ENCODE measurements around the gene TAB3.

The TAB3 gene, protein sequence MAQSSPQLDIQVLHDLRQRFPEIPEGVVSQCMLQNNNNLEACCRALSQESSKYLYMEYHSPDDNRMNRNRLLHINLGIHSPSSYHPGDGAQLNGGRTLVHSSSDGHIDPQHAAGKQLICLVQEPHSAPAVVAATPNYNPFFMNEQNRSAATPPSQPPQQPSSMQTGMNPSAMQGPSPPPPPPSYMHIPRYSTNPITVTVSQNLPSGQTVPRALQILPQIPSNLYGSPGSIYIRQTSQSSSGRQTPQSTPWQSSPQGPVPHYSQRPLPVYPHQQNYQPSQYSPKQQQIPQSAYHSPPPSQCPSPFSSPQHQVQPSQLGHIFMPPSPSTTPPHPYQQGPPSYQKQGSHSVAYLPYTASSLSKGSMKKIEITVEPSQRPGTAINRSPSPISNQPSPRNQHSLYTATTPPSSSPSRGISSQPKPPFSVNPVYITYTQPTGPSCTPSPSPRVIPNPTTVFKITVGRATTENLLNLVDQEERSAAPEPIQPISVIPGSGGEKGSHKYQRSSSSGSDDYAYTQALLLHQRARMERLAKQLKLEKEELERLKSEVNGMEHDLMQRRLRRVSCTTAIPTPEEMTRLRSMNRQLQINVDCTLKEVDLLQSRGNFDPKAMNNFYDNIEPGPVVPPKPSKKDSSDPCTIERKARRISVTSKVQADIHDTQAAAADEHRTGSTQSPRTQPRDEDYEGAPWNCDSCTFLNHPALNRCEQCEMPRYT

DNA sequence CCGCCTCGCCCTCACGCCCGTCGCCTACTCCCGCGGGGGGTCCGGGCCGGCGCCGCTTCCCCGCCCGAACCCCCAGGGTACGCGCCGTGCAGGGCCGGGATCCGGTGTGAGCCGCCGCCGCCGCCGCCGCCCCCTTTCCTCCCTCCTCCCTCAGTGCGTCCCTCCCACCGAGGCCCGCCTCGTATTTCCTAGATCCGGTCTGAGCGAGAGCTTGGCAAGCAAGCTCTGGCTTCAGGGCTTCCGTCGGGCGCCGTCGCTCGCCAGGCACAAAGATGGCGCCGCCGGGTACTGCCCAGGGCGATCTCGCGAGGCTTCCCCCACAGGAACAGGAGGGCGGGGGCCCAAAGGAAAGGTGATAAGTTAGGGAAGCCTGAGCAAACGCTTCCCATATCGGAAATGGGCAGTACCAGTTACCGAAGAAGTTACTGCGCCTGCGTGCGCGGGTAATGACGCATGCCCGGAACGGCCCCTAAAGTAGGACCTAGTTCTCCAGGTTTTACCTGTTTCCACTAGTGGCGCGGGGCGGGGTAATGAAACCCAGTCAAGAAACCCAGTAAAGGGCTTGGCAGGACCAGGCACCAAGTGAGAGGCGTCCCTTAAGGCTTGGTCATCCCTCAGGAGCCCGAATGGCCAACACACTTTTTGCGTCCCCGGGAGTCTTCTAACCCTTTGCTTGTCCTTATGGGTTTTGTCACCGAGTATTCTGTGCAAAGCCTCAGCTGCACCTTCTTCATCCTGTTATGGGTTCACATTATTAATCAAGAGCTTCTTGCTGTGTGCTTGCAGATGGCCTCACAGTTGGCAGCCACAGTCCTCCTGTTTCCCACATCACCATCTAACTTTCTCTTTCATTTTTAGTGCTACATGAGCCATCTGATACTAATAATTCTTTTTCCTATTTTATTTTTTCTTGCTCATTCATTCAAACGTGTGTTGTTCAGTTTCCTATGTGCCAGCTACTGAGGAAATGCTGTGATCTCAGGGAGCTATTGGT is at the start of gene TAB3:
TAB3 (minus strand) TSS at position 108 of the 994 bp plus-strand sequence. CDS start 29,666 bp downstream, outside the sequence.
- DNase-seq = peak; percentile 55

DNA sequence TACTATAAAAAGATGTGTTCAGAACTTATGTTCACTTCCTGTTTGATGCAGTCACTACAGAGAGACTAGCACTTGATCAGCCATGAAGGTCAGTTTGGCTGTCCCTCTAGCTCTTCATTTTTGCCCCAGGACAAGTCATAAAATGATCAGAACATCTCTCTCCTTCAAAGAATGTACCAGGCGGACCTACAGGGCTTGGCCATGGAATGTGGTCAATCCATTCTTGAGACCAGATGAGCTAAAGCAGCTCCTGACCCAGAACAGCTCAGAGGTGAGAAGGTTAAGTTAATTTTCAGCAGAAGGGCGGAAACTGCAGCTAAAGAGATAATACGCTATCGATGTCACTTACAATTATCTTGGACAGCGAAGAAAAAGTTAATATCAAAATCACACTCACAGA is 49.2 kb upstream of the TAB3 start:
- no peak for DNase-seq

DNA sequence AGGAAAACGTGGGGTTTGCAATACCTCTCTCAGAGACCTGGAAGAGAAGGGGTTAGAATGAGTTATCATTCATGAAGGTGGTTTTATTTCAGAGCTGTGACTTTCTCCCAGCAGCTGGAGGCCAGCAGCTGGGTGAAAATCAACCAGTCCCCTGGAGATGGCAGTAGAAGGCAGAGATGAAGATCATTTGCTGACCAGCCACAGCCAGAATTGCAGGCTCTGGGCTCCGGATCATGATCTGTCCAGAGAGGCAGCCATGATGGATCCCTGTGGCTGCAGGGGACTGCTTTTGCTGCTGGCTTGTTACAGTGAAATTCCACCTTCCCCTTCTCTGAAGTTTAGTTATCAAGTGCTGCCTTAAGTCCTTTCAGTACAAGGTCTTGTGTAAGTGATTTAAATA is 46.9 kb upstream of the TAB3 start:
- DNase-seq = no peak

DNA sequence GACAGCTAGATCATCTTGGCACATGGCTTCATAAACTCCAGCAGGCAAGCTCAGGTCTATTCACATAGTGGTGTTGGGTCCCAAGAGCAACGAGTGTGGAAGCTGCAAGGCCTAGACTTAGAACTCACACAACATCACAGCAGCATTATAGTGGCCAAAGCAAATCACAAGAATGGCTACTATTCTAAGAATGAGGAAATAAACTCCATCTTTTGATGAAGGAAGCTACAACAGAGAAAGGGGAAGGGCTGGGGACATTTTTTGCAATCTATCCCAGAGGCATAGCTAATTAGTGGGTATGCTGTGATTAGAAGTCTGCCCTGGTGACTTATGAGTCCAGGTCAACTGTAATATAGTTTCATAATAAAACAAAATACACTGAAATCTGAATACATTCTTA is 42.9 kb upstream of the TAB3 start:
- no peak for DNase-seq

DNA sequence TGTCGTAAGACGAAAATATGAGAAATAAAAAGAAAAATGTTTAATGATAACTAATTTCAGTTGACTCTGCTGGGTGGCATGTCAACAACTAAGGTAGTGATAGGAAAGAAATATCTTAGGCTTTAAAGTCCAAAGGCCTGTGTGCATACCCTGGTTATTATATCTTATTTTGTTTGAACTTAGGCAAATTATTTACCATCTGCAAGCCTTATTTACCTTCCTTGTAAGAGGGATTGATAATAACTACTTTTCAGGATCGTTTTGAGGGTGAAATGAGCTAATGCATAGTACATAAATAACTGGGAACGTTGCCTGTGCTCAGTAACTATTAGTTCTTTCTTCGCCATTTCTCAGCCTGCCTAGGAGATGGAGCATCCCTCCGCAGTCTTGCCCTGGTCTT is 41.6 kb upstream of the TAB3 start:
- DNase-seq = no peak

DNA sequence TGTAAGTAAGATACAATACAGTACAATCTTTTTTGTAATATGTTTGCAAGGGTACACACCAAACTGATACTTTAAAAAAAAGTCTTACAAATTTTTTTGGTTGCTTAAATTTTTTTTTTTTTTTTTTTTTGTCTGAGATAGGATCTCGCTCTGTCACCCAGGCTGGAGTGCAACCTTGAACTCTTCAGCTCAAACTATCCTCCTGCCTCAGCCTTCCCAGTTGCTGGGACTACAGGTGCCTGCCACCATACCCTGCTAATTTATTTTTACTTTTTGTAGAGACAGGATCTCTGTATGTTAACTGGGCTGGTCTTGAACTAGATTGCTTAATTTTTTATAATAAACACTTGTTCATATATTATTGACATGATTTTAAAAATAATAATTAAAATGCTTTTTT is 41.1 kb upstream of the TAB3 start:
- no peak for DNase-seq

DNA sequence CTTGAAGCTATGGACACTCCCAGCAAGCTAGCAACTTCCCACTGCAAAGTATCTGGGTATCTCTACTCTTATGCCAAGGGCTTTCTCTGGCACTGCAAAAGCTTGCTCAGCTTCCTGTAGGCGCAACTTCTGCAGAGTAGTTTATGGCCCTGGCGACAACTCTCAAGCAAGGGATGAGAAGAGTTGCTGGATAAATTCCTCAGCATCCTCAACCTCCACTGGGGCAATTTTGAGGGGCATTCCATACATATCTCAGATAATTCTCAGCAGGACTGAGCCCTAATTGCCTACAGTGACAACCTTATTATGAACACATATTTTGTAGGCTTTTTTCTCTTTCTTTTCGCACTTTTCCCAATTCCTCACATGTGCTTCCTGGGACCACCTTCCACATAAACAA is 31.2 kb upstream of the TAB3 start:
- no peak for DNase-seq

DNA sequence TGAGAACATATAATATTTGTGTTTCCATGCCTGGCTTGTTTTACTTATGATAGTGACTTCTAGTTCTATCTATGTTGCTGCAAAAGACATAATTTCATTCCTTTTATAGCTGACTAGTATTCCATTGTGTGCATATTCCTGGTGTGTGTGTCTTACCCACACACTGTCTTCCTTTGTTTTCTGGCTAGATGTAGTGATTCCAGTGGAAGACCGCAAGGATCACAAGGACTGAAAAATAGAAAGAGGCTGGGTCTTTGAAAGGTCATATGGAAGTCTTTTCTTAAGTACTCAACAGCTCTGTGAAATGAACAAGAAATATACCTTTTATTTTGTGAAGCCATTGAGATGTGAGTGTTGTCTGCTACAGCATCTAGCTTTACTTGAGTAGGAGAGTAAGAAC is 29.4 kb upstream of the TAB3 start:
- DNase-seq = no peak

DNA sequence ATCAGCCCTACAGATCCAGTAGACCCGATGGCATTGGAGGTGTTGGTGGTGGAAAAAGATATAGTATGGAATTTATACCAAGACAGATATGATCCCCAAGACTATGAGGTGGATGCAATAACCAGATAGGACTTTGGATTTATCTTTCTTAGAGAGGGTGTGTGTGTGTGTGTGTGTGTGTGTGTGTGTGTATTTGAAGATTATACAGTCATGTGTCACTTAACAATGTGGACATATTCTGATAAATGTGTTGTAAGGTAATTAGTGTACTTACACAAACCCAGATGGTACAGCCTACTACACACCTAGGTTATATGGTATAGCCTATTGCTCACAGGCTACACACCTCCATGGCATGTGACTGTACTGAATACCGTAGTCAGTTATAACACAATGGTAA is 24.4 kb upstream of the TAB3 start:
- no peak for DNase-seq

DNA sequence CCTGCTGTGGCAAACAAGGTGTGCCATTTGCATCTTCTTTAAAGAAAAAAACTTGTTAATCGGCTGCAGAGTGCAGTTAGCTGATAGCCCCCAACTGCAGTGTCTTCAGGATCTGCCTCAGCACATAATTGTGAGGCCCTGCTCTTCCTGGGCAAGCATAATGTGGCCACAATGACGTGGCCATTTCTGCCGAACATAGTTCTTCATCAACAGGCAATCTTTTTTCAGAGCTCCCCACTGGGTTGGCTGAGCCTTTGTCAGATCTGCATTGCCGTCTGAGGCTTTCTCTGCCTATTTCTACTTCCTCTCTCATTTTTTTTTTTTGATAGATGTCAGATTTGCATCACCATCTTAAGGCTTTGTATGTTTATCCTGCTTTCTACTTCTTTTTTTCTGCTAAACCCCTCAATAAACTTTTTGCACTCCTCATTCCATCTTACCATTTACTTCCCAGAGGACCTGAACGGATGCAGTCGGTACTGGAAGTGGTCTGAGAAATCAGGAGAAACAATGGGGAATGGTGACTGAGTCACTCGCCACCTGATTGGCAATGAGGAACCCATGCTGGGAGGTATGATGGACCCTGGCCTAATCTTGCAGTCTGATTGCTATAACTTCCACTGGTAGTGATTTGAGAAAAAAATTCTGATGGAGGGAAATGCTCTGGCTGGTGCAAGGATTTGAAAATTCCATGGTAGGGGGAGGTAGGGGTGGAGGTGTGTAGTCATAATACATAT is 21.2 kb upstream of the TAB3 start:
- DNase-seq = no peak

DNA sequence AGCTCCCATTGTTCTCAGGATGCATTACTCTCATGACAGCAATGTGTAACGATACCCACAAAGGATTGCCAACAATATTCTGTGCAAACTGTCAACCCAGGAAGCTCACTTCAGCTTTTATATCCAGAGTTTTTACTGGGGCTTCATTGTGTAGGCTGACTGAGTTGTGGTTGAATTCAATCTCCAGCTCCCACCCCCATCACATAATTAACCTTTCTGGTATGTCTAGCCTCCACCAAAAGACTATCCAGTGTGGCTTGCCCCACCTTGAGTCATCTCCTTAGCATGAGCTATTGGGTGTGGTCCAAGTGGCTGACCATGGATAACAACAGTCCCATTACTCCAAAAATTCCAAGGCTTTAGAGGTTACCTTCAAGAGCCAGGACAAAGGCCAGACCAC is 17.7 kb upstream of the TAB3 start:
- no peak for DNase-seq

DNA sequence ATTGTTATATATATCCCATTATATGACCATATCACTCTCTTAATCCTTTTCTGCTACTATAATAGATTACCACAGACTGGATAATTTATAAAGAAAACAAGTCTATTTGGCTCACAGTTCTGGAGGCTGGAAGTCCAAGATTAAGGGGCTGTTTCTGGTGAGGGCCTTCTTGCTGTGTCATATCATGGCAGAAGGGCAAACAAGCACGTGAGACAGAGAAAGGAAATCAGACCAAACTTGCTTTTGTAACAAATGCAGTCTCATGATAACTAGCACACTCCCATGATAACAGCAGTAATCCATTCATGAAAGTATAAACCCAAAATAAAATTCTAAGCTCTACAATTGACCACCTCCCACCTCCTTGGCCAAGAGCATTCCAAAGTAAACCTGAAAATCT is 16.3 kb upstream of the TAB3 start:
- DNase-seq = no peak

DNA sequence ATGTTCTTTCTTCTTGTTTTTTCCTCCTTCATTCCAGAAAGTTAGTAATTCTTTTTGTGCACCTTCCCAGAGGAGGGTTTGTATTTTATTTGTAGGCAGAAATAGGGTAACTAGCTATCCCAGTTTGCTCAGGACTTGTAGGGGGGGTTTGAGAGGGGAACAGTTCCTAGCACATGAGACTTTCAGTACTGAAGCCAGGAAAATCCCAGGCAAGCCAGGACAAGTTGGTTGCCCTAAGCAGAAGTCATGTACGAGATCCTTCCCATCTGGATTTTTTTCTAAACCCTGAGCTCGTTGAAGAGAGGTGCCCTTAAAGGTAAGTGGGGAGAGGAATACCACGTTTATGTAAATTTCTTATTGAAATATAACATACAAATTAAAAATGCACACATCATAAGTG is 15.6 kb upstream of the TAB3 start:
- no peak for DNase-seq

DNA sequence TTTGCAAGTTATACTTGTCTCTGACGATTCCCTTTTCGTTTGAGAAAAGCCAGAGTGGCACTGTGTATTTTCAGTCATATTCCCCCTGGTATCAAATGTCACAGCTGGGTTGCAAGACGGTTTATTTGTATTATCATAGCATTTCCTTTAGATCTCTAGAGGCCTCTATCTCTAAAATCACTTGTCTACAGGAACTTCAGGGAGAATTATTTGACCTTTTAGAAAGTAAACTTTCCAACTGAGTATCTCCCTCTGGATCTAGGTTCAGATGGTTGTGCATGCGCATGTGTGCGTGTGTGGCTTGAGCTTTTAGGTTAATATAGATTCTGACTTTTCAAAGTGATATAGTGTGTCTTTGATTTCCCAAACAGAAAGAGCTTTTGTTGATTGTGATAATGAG is 15.1 kb upstream of the TAB3 start:
- DNase-seq = no peak

DNA sequence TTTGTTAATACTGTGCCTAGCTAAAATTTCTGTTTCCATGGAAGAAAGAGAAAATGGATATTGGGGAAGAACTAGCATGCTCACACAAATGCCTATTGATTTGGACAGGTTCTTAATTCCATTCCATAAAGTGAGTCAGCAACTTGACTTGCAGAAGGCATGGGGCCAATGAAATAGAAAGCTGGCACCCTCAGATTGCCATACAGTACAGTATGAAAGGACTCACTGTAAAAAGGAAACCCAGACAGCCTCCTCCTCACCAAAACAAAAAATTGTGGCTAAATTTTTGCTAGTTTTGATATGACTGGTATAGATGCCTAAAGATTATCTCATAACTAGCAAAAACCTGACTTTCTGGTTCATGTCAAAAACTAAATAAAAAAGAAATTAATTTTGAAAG is 11.2 kb upstream of the TAB3 start:
- DNase-seq = no peak

DNA sequence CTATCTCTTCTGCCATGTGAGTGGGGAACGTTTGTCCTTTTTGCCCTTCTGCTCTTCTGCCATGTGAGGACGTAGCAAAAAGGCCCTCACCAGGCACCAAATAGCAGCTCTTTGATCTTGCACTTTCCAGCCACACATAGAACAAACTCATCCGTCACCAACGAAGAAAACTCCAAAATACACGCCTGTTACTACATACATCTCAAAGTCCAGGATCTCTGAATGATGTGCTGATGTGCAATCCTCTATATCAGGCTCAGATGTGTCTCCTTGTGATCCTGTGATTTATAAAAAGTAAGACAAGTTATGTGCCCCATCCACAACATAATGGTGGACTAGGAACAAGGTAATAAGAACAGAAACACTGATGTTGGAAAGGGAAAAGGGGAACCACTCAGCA is 9.8 kb upstream of the TAB3 start:
- no peak for DNase-seq

DNA sequence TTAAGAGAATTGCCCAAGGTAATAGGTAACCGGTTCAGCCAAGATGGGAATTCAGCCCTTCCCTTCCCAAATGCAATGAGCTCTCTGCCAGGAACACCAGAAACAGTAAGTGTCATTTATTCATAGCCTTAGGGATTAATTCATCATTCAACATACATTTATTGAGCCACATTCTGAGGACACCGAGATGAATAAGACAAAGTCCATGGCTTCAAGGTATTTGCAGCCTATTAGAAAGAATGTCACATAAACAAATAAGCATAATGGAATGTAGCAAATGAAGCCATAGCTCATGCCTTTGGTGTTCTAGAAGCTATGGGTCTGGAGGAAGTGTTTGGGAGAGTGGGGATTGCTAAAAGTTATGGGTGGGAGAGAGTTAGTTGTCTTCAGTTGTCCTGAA is 6.3 kb upstream of the TAB3 start:
- DNase-seq = no peak

DNA sequence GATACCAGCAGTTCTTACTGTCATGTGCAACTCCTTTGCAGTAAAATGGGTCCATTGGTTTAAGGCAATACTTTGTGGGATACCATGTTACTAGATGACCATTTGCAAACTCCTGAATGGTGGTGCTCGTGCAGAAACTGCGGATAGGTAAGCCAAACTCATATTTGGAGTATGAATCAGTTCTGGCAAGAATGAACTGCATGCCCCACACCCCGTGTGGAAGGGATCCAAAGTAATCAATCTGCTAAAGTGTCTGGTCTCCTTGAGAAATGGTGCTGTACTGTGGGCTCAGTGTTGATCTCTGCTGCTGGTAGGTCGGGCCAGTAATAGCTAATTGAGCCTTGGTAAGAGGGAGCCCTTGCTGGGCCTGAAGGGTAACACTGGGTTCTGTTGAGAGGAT is 4.2 kb upstream of the TAB3 start:
- no peak for DNase-seq

DNA sequence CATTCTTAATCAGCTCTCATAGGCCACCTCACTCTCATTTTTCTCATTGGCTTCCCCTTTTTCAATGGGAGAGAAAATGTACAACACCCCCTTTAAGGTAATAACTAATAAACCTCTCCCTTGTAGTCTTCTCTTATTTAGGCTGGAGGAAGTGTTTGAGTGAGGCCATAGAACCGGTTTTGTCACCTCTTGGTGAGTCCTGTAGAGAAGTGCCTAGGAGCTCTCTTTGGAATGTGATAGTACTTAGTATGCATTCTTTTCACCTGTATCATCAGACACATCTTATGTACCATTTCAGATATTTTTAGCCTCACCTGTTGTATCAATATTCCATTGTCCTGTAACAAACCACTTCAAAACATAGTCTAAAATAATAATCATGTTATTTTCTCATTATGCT is 3.5 kb upstream of the TAB3 start:
- DNase-seq = no peak

DNA sequence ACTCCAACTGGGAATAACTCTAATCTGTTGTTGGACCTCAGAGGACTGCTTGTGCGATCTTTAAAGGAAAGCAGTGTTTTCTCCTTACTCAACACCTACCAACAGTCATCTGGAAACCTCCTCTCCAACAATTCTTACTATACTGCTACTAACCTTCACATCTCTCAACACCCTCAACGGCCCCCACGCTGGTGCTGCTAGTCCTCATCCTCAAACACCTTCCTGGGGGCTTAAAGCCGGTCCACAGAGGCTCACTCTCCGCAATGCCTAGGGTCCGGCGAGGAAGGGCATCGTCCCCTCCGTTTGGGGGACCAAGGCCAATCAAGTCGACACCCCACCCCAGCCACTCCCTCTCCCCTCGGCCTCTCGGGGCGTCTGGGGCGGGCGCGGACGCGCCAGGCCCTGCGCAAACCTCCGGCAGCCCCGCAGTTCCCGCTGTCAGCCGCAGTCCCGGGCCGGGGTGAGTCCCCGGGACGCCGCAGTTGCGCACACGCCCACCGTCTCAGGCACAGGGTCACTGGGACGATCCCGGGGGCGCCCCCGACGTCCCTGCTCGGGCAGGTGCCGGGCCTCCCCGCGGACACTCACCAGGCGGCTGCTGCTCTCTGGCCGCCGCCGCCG is 418 bp downstream of the TAB3 start:
- no peak for DNase-seq

DNA sequence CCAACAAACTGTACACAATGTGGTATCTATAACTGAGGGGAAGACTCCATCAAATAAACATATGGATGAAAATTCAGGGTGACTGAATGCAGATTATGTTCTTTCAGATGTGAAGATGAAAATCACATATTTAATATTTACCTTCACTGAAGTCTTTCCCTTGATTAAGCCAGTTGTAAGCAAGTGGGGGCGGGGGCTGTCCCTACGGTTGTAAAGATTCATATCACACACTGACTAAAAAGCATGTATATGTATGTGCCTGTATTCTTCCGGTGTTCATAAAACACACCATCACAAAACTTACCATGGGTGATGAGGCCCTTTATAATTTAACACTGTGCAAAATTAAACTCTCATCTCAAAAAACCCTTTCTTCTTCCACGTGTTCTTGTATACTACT is 1.3 kb downstream of the TAB3 start:
- no peak for DNase-seq

DNA sequence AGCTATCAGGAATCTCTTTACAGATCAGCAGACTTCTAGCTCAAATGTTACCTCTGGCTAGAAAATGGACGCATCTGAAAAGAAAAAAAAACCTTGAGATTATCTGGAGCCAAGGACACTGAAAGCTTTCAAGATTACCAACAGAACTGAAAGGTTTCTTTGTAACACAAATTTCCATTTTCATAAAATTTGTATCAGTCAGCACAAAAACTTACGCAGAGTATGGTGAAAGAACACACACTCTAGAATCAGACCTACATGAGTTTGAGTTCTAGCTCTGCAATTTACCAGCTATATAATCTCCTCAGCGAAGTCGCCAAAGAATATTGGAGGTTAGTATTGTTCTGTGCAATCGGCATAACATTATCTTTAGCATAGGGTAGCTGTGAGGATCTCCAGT is 1.8 kb downstream of the TAB3 start:
- DNase-seq = no peak
